ENCODE results near the gene FNDC1. TPM values are rescaled to one million over a fixed set of nuclear protein-coding genes. Genes with fewer than 3 reads are reported as not detected.

The FNDC1 gene
- total and polyA plus RNA-seq, 10 of the 15 experiments (the other 5 are each of a cell fraction or from before 2014, with no cell fraction given): not detected

GRCh38 chr6:159134701-159135364, 34.4 kb upstream of the FNDC1 start (continued):
- no peak for TF ChIP-seq USF1 (IDR thresholded peaks at IDR 0.05; ENCODE audit: borderline replicate concordance, extremely low read length, insufficient read depth, low read depth, low read length)
- TF ChIP-seq RAD21 (IDR thresholded peaks at IDR 0.05; ENCODE audit: insufficient read depth, low read depth, low read length): peak; percentile 98
- no peak for TF ChIP-seq ESRRA (IDR thresholded peaks at IDR 0.05; ENCODE audit: low read length)
- 0 out of 2 replicates have a peak, but pooled peaks have one; percentile 32 for TF ChIP-seq CBX5 (IDR thresholded peaks at IDR 0.05; ENCODE audit: low read depth)
- TF ChIP-seq EED (IDR thresholded peaks at IDR 0.05; ENCODE audit: low read depth): 0 out of 2 replicates have a peak, but pooled peaks have one; percentile 29
- TF ChIP-seq FOXM1 (IDR thresholded peaks at IDR 0.05; ENCODE audit: low read depth, low read length): 0 out of 2 replicates have a peak, but pooled peaks have one; percentile 48
- TF ChIP-seq YY1 (IDR thresholded peaks at IDR 0.05; ENCODE audit: low read depth, low read length): peak; percentile 75; the same call in 1 of the 2 replicates
- TF ChIP-seq SMC3 (IDR thresholded peaks at IDR 0.05; ENCODE audit: borderline replicate concordance, low read length): peak; percentile 96
- peak; percentile 26 for TF ChIP-seq SKIL (IDR thresholded peaks at IDR 0.05; ENCODE audit: low read depth, poor library complexity, severe bottlenecking)
